Tibial nerve (tissue), 3 donors: ENCODE measurements around the gene PDE3A.

Experiments
- CTCF ChIP-seq, 5 experiments: fragments of 200-600 bp in 3 of 5; fragments of 450-650 bp in 2 of 5; sonication (generic) in 3 of 5; IDR thresholded peaks; one replicate each; pipeline ENCODE4 v1.5.1; 2016 to 2019; ENCODE audit warnings: antibody characterized with exemption in 5 of 5, mild to moderate bottlenecking in 3 of 5, moderate library complexity in 2 of 5
- POLR2A ChIP-seq, 2 donors: fragments of 450-650 bp; IDR thresholded peaks; one replicate each; pipeline ENCODE4 v1.6.1; 2017; ENCODE audit warnings: antibody characterized with exemption in 2 of 2, mild to moderate bottlenecking in 2 of 2, moderate library complexity in 2 of 2

GRCh38 chr12:20444595-20445170, 76.3 kb downstream of the PDE3A start:
- TF ChIP-seq CTCF (IDR thresholded peaks at IDR 0.05): no peak
- no peak for TF ChIP-seq POLR2A (IDR thresholded peaks at IDR 0.05)
